H9 (cell line): ENCODE data around the gene FARP1. TPM values are rescaled to one million over a fixed set of nuclear protein-coding genes. Genes with fewer than 3 reads are reported as not detected.

ENCODE experiments used
- DNase-seq: peaks from one replicate; pipeline ENCODE4 v3.0.0-alpha.2; 2017
- H2AFZ ChIP-seq: one replicate; pipeline ENCODE4 v1.6.1; 2013; ENCODE audit warnings: mild to moderate bottlenecking, low read length, control low read depth, moderate library complexity
- H2AK5ac ChIP-seq: 2 replicates; pipeline ENCODE4 v1.6.1; 2013; ENCODE audit warnings: low read length, control low read depth, mixed read lengths; ENCODE audit not compliant: insufficient read length
- H2BK120ac ChIP-seq: one replicate; pipeline ENCODE4 v1.6.1; 2013; ENCODE audit warnings: low read depth, mild to moderate bottlenecking, low read length, control low read depth, inconsistent platforms; ENCODE audit not compliant: poor library complexity, severe bottlenecking
- H2BK12ac ChIP-seq: 2 replicates; pipeline ENCODE4 v1.6.1; 2013; ENCODE audit warnings: low read length, control low read depth, mixed read lengths, low read depth; ENCODE audit not compliant: insufficient read length
- H2BK15ac ChIP-seq: 2 replicates; pipeline ENCODE4 v1.6.1; 2013; ENCODE audit warnings: low read depth, low read length, control low read depth
- H2BK20ac ChIP-seq: one replicate; pipeline ENCODE4 v1.6.1; 2013; ENCODE audit warnings: low read depth, mild to moderate bottlenecking, low read length, control low read depth, inconsistent platforms; ENCODE audit not compliant: poor library complexity, severe bottlenecking
- H2BK5ac ChIP-seq: 2 replicates; pipeline ENCODE4 v1.6.1; 2013; ENCODE audit warnings: low read length, control low read depth, mixed read lengths; ENCODE audit not compliant: insufficient read length
- H3K14ac ChIP-seq: 2 replicates; pipeline ENCODE4 v1.6.1; 2013; ENCODE audit warnings: low read length, control low read depth; ENCODE audit not compliant: insufficient read depth
- H3K18ac ChIP-seq: 2 replicates; pipeline ENCODE4 v1.6.1; 2013; ENCODE audit warnings: low read depth, mild to moderate bottlenecking, mixed read lengths, low read length, control low read depth; ENCODE audit not compliant: insufficient read length
- H3K23ac ChIP-seq: 2 replicates; pipeline ENCODE4 v1.6.1; 2013; ENCODE audit warnings: low read length, control low read depth, mixed read lengths, low read depth; ENCODE audit not compliant: insufficient read length
- H3K23me2 ChIP-seq: 2 replicates; pipeline ENCODE4 v1.6.1; 2013; ENCODE audit warnings: low read depth, mild to moderate bottlenecking, mixed read lengths, low read length, control low read depth; ENCODE audit not compliant: insufficient read length, poor library complexity, severe bottlenecking
- H3K27ac ChIP-seq: 2 replicates; pipeline ENCODE4 v1.5.1; 2013; ENCODE audit warnings: low read length, control low read depth, mixed read lengths, low read depth; ENCODE audit not compliant: insufficient read length
- H3K27me3 ChIP-seq: 2 replicates; pipeline ENCODE4 v1.6.1; 2013; ENCODE audit warnings: low read length, control low read depth, inconsistent platforms; ENCODE audit not compliant: insufficient read depth
- H3K4ac ChIP-seq: 2 replicates; pipeline ENCODE4 v1.6.1; 2013; ENCODE audit warnings: low read depth, mild to moderate bottlenecking, control low read depth, inconsistent platforms, low read length, moderate library complexity
- H3K4me1 ChIP-seq: 2 replicates; pipeline ENCODE4 v1.6.1; 2013; ENCODE audit warnings: low read length, control low read depth, inconsistent platforms; ENCODE audit not compliant: insufficient read depth
- H3K4me2 ChIP-seq: 2 replicates; pipeline ENCODE4 v1.6.1; 2013; ENCODE audit warnings: low read length, control low read depth, mixed read lengths; ENCODE audit not compliant: insufficient read length, insufficient read depth
- H3K56ac ChIP-seq: 2 replicates; pipeline ENCODE4 v1.6.1; 2013; ENCODE audit warnings: low read depth, mild to moderate bottlenecking, mixed read lengths, low read length, control low read depth; ENCODE audit not compliant: insufficient read length
- H3K79me1 ChIP-seq: 2 replicates; pipeline ENCODE4 v1.6.1; 2013; ENCODE audit warnings: low read depth, mild to moderate bottlenecking, moderate library complexity, low read length, control low read depth, inconsistent platforms; ENCODE audit not compliant: insufficient read depth, poor library complexity, severe bottlenecking
- H3K79me2 ChIP-seq: 2 replicates; pipeline ENCODE4 v1.6.1; 2013; ENCODE audit warnings: low read length, control low read depth, inconsistent platforms; ENCODE audit not compliant: insufficient read depth
- H3K9ac ChIP-seq: 2 replicates; pipeline ENCODE4 v1.6.1; 2013; ENCODE audit warnings: low read length, control low read depth, mixed read lengths; ENCODE audit not compliant: insufficient read length; ENCODE audit errors: extremely low read depth
- H3K9me3 ChIP-seq: one replicate; pipeline ENCODE4 v1.6.1; 2013; ENCODE audit warnings: low read depth, low read length, inconsistent platforms; ENCODE audit not compliant: control insufficient read depth
- H3T11ph ChIP-seq: one replicate; pipeline ENCODE4 v1.6.1; 2013; ENCODE audit warnings: mild to moderate bottlenecking, low read length, control low read depth, inconsistent platforms
- H4K20me1 ChIP-seq: one replicate; pipeline ENCODE4 v1.6.1; 2013; ENCODE audit not compliant: control insufficient read depth, insufficient read length, insufficient read depth
- H4K5ac ChIP-seq: 2 replicates; pipeline ENCODE4 v1.6.1; 2013; ENCODE audit warnings: low read depth, mild to moderate bottlenecking, mixed read lengths, low read length, control low read depth; ENCODE audit not compliant: insufficient read length
- H4K8ac ChIP-seq: replicated peaks from 2 replicates; pipeline ENCODE4 v1.6.1; 2013; ENCODE audit warnings: low read length, control low read depth, mixed read lengths, low read depth; ENCODE audit not compliant: insufficient read length
- H4K91ac ChIP-seq: 2 replicates; pipeline ENCODE4 v1.6.1; 2013; ENCODE audit warnings: low read depth, mild to moderate bottlenecking, moderate library complexity, mixed read lengths, low read length, control low read depth; ENCODE audit not compliant: insufficient read length
- H3K27ac Mint-ChIP-seq, 3 experiments: 2 replicates in 2 of 3; 3 replicates in 1 of 3; pipeline ENCODE4 v1.8.0; 2020 to 2021; ENCODE audit warnings: mixed read lengths in 3 of 3, mild to moderate bottlenecking in 1 of 3, moderate library complexity in 1 of 3
- H3K27me3 Mint-ChIP-seq: 2 replicates; pipeline ENCODE4 v1.8.0; 2021; ENCODE audit warnings: low read depth, mild to moderate bottlenecking, moderate library complexity, mixed read lengths
- H3K36me3 Mint-ChIP-seq, 3 experiments: 2 replicates in 2 of 3; 3 replicates in 1 of 3; pipeline ENCODE4 v1.8.0; 2020 to 2021; ENCODE audit warnings: low read depth in 3 of 3, mixed read lengths in 3 of 3; ENCODE audit not compliant: insufficient read depth in 1 of 3
- H3K4me1 Mint-ChIP-seq, 2 experiments: 2 replicates each; pipeline ENCODE4 v1.8.0; 2020; ENCODE audit warnings: mixed read lengths in 2 of 2
- H3K4me3 Mint-ChIP-seq, 2 experiments: 2 replicates in 1 of 2; 3 replicates in 1 of 2; pipeline ENCODE4 v1.8.0; 2020 to 2021; ENCODE audit warnings: mild to moderate bottlenecking in 2 of 2, mixed read lengths in 2 of 2, moderate library complexity in 1 of 2
- H3K9me3 Mint-ChIP-seq, 2 experiments: 2 replicates in 1 of 2; 3 replicates in 1 of 2; pipeline ENCODE4 v1.8.0; 2020; ENCODE audit warnings: mild to moderate bottlenecking in 2 of 2, mixed read lengths in 2 of 2, moderate library complexity in 1 of 2
- CTCF ChIP-seq: fragments of 200-600 bp; sonication (generic); conservative IDR thresholded peaks from 3 replicates; pipeline ENCODE4 v1.8.0; 2021; ENCODE audit warnings: antibody characterized with exemption, mild to moderate bottlenecking
- WGBS: extraction: QIAGEN DNeasy Blood & Tissue Kit; methylation state at CpG from one replicate; pipeline ENCODE4 v1.1.7; 2013; ENCODE audit warnings: missing lambda C conversion rate, low lambda C conversion rate, mixed read lengths; ENCODE audit not compliant: insufficient read length; ENCODE audit errors: extremely low coverage; 5-methylcytosine and 5-hydroxymethylcytosine counted together
- total RNA-seq: library from RNA; stranded (reverse); gene quantifications from 2 replicates; pipeline ENCODE4 v1.2.1, GENCODE V29; 2021

Gene FARP1
- total RNA-seq, 1 experiment from 2014 or later: 95.9 TPM

DNA sequence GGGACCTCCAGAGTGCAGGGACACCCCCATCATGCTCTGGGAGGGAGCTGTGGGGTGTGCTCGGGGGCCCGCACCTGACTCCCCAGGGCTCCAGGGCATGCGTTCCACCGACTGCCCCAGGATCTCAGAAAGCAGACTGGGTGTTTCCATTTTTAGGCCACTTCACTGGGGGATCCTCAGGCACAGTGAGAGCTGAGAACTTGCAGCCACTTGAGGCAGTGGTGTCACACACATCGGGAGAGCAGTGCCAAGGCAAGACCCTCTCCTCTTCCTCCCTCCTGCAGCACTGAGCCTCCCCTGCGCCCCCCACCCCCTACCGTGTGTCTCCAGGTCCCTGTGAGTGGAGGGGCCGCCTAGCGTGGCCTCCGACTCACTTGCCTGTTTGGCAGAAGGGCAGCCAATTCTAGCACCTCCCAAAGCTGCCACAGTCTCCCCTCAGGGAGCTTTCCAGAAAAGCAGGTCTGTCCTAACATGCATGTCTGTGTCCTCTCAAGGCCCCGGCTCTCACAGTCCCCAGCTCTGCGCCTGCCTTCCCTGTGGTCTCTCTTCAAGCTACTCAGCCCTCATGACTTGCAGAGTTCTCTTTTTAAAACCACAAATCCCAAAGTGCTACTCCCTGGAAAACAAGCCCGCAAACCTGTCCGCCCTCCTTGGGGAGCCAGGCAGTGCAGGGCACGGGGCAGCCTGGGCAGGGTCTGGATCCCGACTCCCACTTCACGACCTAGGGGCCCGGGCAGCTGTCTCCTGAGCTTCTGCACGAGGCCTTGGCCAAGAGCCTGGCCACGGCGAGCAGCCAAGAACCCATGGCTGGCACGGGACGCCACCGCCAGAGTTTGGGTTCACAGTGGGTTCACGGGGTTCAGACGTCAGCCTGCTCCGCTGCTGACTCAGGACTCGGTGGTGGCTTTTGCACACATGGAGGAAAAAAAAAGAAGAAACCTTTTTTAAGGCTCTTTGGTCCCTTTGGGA lies 339.9 kb downstream of the FARP1 start:
- no peak overlapping the region for H3K27ac ChIP-seq
- no peaks in the 10 kb centered on the region for H3K23me2 ChIP-seq
- peaks cover 15% of the 10 kb centered on the region; the same call in 1 of the 2 replicates for H3K4me1 ChIP-seq
- H3K4me1 Mint-ChIP-seq: peaks cover 76 to 81% of the 10 kb centered on the region in 2 experiments
- H4K91ac ChIP-seq: no peak overlapping the region
- H2AK5ac ChIP-seq: no peak overlapping the region
- H3K23ac ChIP-seq: no peak overlapping the region
- no CpG with 5 or more reads among the region's 28 CpGs for WGBS
- H3K9ac ChIP-seq: no peak overlapping the region
- H3K18ac ChIP-seq: no peak overlapping the region
- H4K8ac ChIP-seq: no peak overlapping the region
- no peak overlapping the region for H4K5ac ChIP-seq
- no peak overlapping the region for H3K4me2 ChIP-seq
- no peak overlapping the region for H3K4me3 Mint-ChIP-seq
- H3K56ac ChIP-seq: no peak overlapping the region
- no peak overlapping the region for H3T11ph ChIP-seq
- H3K14ac ChIP-seq: peak overlapping the region; percentile 6; the same call in 1 of the 2 replicates
- H2BK20ac ChIP-seq: no peak overlapping the region
- H2BK12ac ChIP-seq: no peak overlapping the region
- H4K20me1 ChIP-seq: no peaks in the 10 kb centered on the region
- peaks cover 23% of the 10 kb centered on the region; the same call in 1 of the 2 replicates for H3K79me2 ChIP-seq
- H2BK15ac ChIP-seq: no peak overlapping the region
- no peaks in the 10 kb centered on the region for H3K9me3 ChIP-seq
- DNase-seq: no peak
- H2BK120ac ChIP-seq: no peak overlapping the region
- H2BK5ac ChIP-seq: no peak overlapping the region
- no peaks in the 10 kb centered on the region for H3K27me3 ChIP-seq
- TF ChIP-seq CTCF: peak; percentile 58
- H3K36me3 Mint-ChIP-seq: peaks cover 0 to 9% (median 4%) of the 10 kb centered on the region in 3 experiments; a peak in 4 of 7 replicates
- H3K9me3 Mint-ChIP-seq: no peaks in the 10 kb centered on the region
- H3K27ac Mint-ChIP-seq: peak overlapping the region; percentile 77 to 97 (median 94); a peak in 5 of 7 replicates
- H3K27me3 Mint-ChIP-seq: no peaks in the 10 kb centered on the region
- H3K4ac ChIP-seq: no peak overlapping the region
- H3K79me1 ChIP-seq: peaks cover 16% of the 10 kb centered on the region
- no peak overlapping the region for H2AFZ ChIP-seq
